GM04504 (cell line): ENCODE data around the gene GPR82.
"Not testable (repeated sequence)": the region's sequence is repeated elsewhere in the genome, so short reads cannot be mapped to it uniquely, and the experiment has no call there.

Experiments used
- DNase-seq: peaks from one replicate; pipeline ENCODE4 v3.0.0-alpha.2; 2012; ENCODE audit warnings: low read depth

Gene GPR82

DNA sequence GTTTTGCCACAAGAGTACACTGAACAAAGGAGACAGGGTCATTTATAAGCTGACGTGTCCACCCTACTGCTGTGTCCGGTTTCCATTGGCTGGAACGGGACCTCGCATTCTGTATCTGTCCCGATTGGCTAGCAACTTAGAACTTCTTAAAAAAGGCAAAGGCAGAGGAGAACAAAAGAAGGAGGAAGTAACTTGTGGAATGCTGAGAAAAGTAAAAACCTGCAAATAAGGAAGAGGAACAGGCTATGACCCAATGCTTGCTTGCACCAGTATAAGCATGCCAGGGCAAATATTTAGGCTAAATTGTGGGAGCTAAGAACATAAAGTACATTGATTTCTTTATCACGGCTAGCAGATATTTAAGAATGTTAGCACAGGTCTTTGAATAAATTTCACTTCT lies 4.4 kb upstream of the GPR82 start:
- not testable (repeated sequence) for DNase-seq

GRCh38 chrX:41720125-41720779 lies 3.7 kb upstream of the GPR82 start:
- no peak for DNase-seq

GRCh38 chrX:41721590-41721989 lies 2.4 kb upstream of the GPR82 start:
- no peak for DNase-seq

- DNase-seq = no peak
These were observed 1.8 kb upstream of the GPR82 start for GRCh38 chrX:41722214-41722613.

- peak; percentile 3 for DNase-seq
These were observed 964 bp upstream of the GPR82 start for GRCh38 chrX:41722816-41723618.

GRCh38 chrX:41728125-41728524 lies 4.1 kb downstream of the GPR82 start:
- no peak for DNase-seq

- DNase-seq = no peak
These were observed 6.1 kb downstream of the GPR82 start for GRCh38 chrX:41730081-41730480.

DNA sequence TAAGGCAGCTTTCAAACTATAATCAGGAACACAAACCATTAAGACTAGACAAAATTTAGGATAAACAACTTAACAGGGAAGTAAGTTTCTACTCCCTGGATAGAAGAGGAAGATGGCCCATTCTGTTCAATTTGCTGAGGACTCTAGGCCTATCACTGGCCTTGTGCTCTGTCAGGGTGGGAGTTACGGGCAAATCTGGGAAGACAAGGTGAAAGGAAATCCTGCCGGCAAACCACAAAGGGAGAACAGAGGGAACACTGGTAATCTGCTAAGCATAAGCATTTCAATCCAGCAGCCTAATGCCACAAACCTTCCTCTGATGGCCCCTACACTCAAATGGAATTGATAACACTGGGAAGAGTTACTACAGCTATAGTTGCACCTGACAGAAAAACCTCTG lies 8.3 kb downstream of the GPR82 start:
- DNase-seq = no peak

DNA sequence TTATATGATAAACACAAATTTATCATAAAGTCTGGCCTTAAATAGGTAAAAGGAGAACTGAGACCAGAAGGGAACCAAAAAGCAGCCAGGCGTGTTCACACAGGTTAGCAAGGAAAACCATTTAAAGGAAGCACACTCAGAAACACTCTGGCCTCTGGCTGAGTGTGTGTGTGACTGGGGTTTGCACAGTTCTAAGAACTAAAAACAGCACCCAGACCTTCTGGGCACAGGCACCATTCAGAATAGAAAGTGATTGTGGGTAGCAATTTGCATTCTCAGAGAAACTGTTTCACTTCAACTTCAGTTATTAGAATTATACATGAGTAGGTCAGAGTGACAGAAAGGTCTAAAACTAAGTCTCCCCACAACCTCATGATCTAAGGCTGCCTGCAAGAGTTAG lies 10.0 kb downstream of the GPR82 start:
- no peak for DNase-seq

GRCh38 chrX:41734530-41734929 lies 10.5 kb downstream of the GPR82 start:
- no peak for DNase-seq

DNA sequence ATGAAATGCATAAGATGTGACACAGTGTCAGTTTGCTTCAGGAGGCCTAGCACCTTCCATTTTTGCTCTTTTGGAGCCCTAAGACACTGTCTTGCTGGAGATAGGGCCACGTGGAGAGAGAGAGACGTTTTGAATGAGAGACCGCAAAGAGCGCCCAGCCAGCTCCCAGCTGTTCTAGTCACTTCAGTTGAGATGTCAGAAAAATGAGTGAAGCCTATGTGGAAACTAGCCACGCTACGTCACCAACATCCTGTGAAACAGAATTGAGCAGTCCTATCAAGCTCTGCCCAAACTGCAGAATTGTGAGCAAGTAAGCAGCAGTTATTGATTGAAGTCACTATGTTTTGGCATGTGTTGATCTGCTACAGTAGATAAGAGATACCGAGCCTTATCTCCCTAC lies 13.1 kb downstream of the GPR82 start:
- no peak for DNase-seq

DNA sequence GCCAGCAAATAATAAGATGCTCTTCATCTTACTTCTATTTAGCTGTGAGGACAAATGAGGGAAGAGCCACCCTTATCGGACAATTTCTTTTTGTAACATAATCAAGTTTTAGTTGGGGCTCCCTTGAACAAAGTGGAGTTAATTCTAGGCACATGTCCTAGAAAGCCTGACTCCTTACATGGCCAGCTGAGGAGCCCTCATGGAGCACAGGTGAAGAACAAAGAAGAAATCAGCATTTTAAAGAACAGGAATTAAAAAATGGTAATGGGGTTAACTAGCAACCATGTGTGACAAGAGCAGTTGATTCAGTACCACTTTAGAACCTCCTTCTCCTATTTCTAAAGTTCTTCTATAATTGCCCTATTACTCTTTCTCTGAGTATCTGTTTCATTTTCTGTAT lies 15.9 kb downstream of the GPR82 start:
- DNase-seq = no peak

- DNase-seq = no peak
These were observed 26.7 kb downstream of the GPR82 start for GRCh38 chrX:41750716-41751115.

GRCh38 chrX:41758401-41758800 lies 34.4 kb downstream of the GPR82 start:
- DNase-seq = no peak

- no peak for DNase-seq
These were observed 35.8 kb downstream of the GPR82 start for GRCh38 chrX:41759817-41760216.

DNA sequence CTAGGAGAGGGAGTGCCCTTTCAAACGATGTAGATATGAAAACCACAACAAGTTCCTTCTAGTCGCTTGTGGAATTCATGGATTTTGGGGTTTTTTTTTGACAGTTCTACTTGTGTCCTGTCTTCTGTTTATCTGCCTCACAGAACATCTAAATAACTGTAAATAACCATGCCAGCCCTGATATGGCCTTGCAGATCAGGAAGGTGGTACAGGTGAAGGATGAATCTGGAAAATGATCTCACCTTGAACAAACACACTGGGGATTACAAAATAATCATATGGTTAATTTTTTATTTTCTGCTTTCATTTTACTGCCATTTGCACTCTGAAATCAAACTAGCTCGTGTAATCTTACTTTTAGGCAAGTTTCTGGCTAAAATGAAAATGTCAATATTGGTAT lies 37.2 kb downstream of the GPR82 start:
- no peak for DNase-seq

DNA sequence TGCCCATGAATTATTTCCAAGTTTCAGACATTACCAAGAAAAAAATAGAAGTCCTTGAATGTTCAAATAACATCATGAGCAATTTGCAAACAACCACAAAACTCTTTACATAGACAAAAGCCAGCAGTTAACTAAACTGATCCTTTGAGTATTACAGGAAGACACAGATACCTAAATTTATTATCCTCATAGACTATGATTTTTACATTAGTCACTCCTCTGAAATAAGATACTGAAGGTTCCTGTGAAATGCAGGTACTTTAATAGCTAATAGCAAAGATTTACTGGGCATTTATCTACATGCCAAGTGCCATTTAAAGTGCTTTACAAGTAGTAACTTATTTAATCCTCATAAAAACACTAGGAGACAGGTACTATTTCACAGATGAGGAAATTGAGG lies 37.7 kb downstream of the GPR82 start:
- no peak for DNase-seq

DNA sequence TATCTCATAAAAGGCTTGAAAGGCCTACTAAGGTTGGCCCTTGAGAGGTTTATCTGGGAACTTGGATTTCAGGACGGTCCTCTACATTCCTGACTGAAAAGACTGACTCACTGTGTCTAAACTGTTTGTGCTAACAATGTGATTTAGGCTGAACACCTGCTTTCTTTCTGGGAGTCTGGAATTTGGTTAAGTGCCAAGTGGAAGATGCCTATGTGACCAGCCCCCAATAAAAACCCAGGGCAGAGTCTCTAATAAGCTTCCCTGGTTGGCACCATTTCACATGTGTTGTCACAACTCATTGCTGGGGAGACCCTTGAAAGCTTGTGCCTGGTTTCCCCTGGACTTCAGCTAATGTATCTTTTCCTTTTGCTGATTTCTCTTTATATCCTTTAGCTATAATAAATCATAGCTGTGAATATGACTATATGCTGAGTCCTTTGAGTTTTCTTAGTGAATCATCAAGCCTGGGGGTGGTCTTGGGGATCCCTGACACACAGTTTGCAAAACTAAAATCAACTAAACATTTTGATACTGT lies 55.1 kb downstream of the GPR82 start:
- DNase-seq = no peak
